ENCODE data around the gene RHBDF2.

GRCh38 chr17:76440751-76441362 is 60.4 kb downstream of the RHBDF2 start:
- no peak for TF ChIP-seq POLR2A (IDR thresholded peaks at IDR 0.05; ENCODE audit: low read depth, low read length)
- TF ChIP-seq TAF1 (IDR thresholded peaks at IDR 0.05; ENCODE audit: borderline replicate concordance, low read depth, low read length) = no peak

Data from GM12892 (cell line).